GM12874 (cell line): ENCODE measurements around the gene SLC1A6.

Experiments
- CTCF ChIP-seq: IDR thresholded peaks from 2 replicates; pipeline ENCODE4 v1.5.1; 2011; ENCODE audit warnings: low read depth, mild to moderate bottlenecking, control low read depth, low read length, moderate library complexity; ENCODE audit not compliant: insufficient read depth

The SLC1A6 gene

GRCh38 chr19:14940266-14940665, 39.4 kb downstream of the SLC1A6 start:
- TF ChIP-seq CTCF, result no peak

DNA sequence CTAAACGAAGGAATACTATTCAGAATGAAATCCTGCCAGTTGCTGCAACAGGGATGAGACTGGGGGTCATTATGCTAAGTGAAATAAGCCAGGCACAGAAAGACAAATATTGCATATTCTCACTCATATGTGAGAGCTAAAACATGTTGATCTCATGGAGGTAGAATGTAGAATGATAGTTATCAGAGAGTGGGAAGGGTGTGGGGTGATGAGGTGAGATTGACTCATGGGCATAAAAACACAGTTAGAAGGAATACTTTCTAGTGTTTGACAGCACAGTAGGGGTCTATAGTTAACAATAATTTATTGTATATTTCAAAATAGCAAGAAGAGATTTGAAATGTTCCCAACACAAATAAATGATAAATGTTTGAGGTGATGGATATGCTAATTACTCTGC, 46.2 kb downstream of the SLC1A6 start:
- no peak for TF ChIP-seq CTCF

- no peak for TF ChIP-seq CTCF
Observed at GRCh38 chr19:14916848-14917247, 62.8 kb downstream of the SLC1A6 start.

DNA sequence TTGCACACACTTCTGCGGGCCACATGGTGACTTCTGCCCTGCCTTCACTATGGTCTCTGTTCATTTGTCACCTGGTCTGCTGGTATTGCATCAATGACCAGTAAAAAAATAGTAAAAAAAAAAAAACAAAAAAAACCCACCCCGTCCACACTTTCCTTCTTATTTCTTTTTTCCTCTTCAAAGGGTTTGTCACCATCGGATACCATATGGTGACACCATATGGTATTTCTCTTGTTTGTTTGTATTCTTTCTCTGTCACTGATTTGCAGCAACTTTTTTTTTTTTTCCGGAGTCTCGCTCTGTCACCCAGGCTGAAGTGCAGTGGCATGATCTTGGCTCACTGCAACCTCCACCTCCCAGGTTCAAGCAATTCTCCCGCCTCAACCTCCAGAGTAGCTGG, 64.5 kb downstream of the SLC1A6 start:
- no peak for TF ChIP-seq CTCF

DNA sequence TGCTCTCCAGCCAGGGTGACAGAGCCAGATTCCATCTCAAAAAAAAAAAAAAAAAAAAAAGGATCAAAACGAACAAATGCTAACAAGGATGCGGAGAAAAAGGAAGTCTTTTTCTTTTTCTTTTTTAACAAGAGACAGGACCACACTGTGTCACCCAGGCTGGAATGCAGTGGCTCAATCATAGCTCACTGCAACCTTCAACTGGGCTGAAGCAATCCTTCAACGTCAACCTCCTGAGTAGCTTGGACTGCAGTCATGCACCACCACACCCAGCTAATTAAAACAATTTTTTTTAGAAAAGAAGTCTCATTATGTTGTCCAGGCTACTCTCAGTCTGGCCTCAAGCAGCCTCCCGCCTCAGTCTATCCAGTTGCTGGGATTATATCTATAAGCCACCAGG, 73.0 kb downstream of the SLC1A6 start:
- TF ChIP-seq CTCF, result no peak

DNA sequence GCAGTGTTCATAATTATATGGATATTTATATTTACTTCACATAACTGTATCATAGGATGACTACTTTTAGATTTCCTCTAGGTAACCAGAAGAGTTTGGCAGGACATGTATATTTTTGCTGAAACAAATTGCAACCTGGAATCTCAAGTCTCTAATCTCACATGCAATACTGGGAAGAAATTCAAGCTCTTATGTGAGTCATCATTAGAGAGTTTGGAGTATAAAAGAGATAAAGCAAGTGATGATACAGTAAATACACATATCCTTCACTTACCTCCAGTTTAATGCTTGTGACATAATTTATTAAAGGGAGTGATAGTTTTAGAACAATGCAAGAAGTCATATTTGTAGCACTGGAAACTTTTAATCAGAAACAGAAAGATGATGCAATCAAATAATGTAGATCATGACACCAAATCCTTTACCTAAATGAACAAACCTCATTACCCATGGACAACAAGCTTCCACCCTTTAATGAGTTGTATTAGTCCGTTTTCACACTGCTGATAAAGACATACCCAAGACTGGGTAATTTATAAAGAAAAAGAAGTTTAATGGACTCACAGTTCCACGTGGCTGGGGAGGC, 77.9 kb downstream of the SLC1A6 start:
- TF ChIP-seq CTCF, result no peak
